ENCODE measurements around the gene ANKRD18B. TPM values are rescaled to one million over a fixed set of nuclear protein-coding genes. Genes with fewer than 3 reads are reported as not detected.
"Not testable (repeated sequence)": the region's sequence is repeated elsewhere in the genome, so short reads cannot be mapped to it uniquely, and the experiment has no call there.

Gene ANKRD18B
- total RNA-seq, 1 experiment from 2014 or later: 9.1 TPM

GRCh38 chr9:33489066-33489465, 35.0 kb upstream of the ANKRD18B start:
- no peak overlapping the region for H3K27ac ChIP-seq (ENCODE audit: insufficient read length, low read depth, low read length)
- H3K79me2 ChIP-seq (ENCODE audit: insufficient read depth, low read length): no peaks in the 10 kb centered on the region
- no peaks in the 10 kb centered on the region for H3K27me3 Mint-ChIP-seq (ENCODE audit: low read depth)
- H2BK20ac ChIP-seq (ENCODE audit: low read depth, low read length, poor library complexity, severe bottlenecking): no peak overlapping the region
- no peaks in the 10 kb centered on the region for H3K9me3 ChIP-seq (ENCODE audit: control insufficient read depth, low read depth, low read length)
- H3K79me1 ChIP-seq (ENCODE audit: insufficient read depth, low read depth, low read length, poor library complexity, severe bottlenecking): no peaks in the 10 kb centered on the region
- no peaks in the 10 kb centered on the region for H3K36me3 Mint-ChIP-seq (ENCODE audit: insufficient read depth in 1 of 3, low read depth in 3 of 3)
- no peak overlapping the region for H2BK120ac ChIP-seq (ENCODE audit: low read depth, low read length, poor library complexity, severe bottlenecking)
- no peak overlapping the region for H2BK12ac ChIP-seq (ENCODE audit: insufficient read length, low read depth, low read length)
- H3K23ac ChIP-seq (ENCODE audit: insufficient read length, low read depth, low read length): no peak overlapping the region
- no peaks in the 10 kb centered on the region for H4K20me1 ChIP-seq (ENCODE audit: control insufficient read depth, insufficient read depth, insufficient read length)
- H3K27me3 ChIP-seq (ENCODE audit: insufficient read depth, low read length): no peaks in the 10 kb centered on the region
- H3T11ph ChIP-seq (ENCODE audit: low read length): no peak overlapping the region
- H2BK15ac ChIP-seq (ENCODE audit: low read depth, low read length): no peak overlapping the region
- H3K14ac ChIP-seq (ENCODE audit: insufficient read depth, low read length): no peak overlapping the region
- H2BK5ac ChIP-seq (ENCODE audit: insufficient read length, low read length): no peak overlapping the region
- no peak overlapping the region for H3K56ac ChIP-seq (ENCODE audit: insufficient read length, low read depth, low read length)
- H4K8ac ChIP-seq (replicated peaks; ENCODE audit: insufficient read length, low read depth, low read length): no peak overlapping the region
- peaks cover 0 to 5% of the 10 kb centered on the region in 2 experiments; a peak in 1 of 4 replicates for H3K4me1 Mint-ChIP-seq
- H3K23me2 ChIP-seq (ENCODE audit: insufficient read length, low read depth, low read length, poor library complexity, severe bottlenecking): no peaks in the 10 kb centered on the region
- H4K91ac ChIP-seq (ENCODE audit: insufficient read length, low read depth, low read length): no peak overlapping the region
- no peak for TF ChIP-seq CTCF (conservative IDR thresholded peaks at IDR 0.05)
- no peaks in the 10 kb centered on the region for H3K9me3 Mint-ChIP-seq
- H3K4me2 ChIP-seq (ENCODE audit: insufficient read depth, insufficient read length, low read length): no peak overlapping the region
- H3K4ac ChIP-seq (ENCODE audit: low read depth, low read length): no peak overlapping the region
- no peak overlapping the region for H4K5ac ChIP-seq (ENCODE audit: insufficient read length, low read depth, low read length)
- H3K4me1 ChIP-seq (ENCODE audit: insufficient read depth, low read length): no peaks in the 10 kb centered on the region
- H3K4me3 Mint-ChIP-seq: no peak overlapping the region
- no peak overlapping the region for H3K27ac Mint-ChIP-seq
- H2AK5ac ChIP-seq (ENCODE audit: insufficient read length, low read length): no peak overlapping the region
- no peak overlapping the region for H2AFZ ChIP-seq (ENCODE audit: low read length)
- H3K9ac ChIP-seq (ENCODE audit: extremely low read depth, insufficient read length, low read length): no peak overlapping the region
- no peak for DNase-seq
- no peak overlapping the region for H3K18ac ChIP-seq (ENCODE audit: insufficient read length, low read depth, low read length)
- WGBS (ENCODE audit: extremely low coverage, insufficient read length, low lambda C conversion rate): no CpG with 5 or more reads among the region's 2 CpGs

- not testable (repeated sequence) for H3T11ph ChIP-seq (ENCODE audit: low read length); H3K4ac ChIP-seq (ENCODE audit: low read depth, low read length); H3K27me3 Mint-ChIP-seq (ENCODE audit: low read depth); H2BK5ac ChIP-seq (ENCODE audit: insufficient read length, low read length); H3K4me1 Mint-ChIP-seq; H3K27ac Mint-ChIP-seq; H4K91ac ChIP-seq (ENCODE audit: insufficient read length, low read depth, low read length); H4K8ac ChIP-seq (replicated peaks; ENCODE audit: insufficient read length, low read depth, low read length); H2BK15ac ChIP-seq (ENCODE audit: low read depth, low read length); H3K4me3 Mint-ChIP-seq; H2BK12ac ChIP-seq (ENCODE audit: insufficient read length, low read depth, low read length); H3K23ac ChIP-seq (ENCODE audit: insufficient read length, low read depth, low read length); H3K4me2 ChIP-seq (ENCODE audit: insufficient read depth, insufficient read length, low read length); H3K18ac ChIP-seq (ENCODE audit: insufficient read length, low read depth, low read length); H3K27ac ChIP-seq (ENCODE audit: insufficient read length, low read depth, low read length); H3K14ac ChIP-seq (ENCODE audit: insufficient read depth, low read length); H3K9ac ChIP-seq (ENCODE audit: extremely low read depth, insufficient read length, low read length); H4K5ac ChIP-seq (ENCODE audit: insufficient read length, low read depth, low read length); H3K56ac ChIP-seq (ENCODE audit: insufficient read length, low read depth, low read length); H2AFZ ChIP-seq (ENCODE audit: low read length); H2BK20ac ChIP-seq (ENCODE audit: low read depth, low read length, poor library complexity, severe bottlenecking); H3K9me3 Mint-ChIP-seq; H3K9me3 ChIP-seq (ENCODE audit: control insufficient read depth, low read depth, low read length); H3K27me3 ChIP-seq (ENCODE audit: insufficient read depth, low read length); H2AK5ac ChIP-seq (ENCODE audit: insufficient read length, low read length); H2BK120ac ChIP-seq (ENCODE audit: low read depth, low read length, poor library complexity, severe bottlenecking); H4K20me1 ChIP-seq (ENCODE audit: control insufficient read depth, insufficient read depth, insufficient read length); H3K79me1 ChIP-seq (ENCODE audit: insufficient read depth, low read depth, low read length, poor library complexity, severe bottlenecking); H3K4me1 ChIP-seq (ENCODE audit: insufficient read depth, low read length); H3K36me3 Mint-ChIP-seq (ENCODE audit: insufficient read depth in 1 of 3, low read depth in 3 of 3); H3K79me2 ChIP-seq (ENCODE audit: insufficient read depth, low read length); DNase-seq; H3K23me2 ChIP-seq (ENCODE audit: insufficient read length, low read depth, low read length, poor library complexity, severe bottlenecking)
- no CpG with 5 or more reads among the region's 2 CpGs for WGBS (ENCODE audit: extremely low coverage, insufficient read length, low lambda C conversion rate)
These were observed 30.2 kb upstream of the ANKRD18B start for GRCh38 chr9:33493819-33494218.

Data from H9 (cell line).